ENCODE results near the gene AUTS2.
"Not testable (repeated sequence)": the region's sequence is repeated elsewhere in the genome, so short reads cannot be mapped to it uniquely, and the experiment has no call there.

The AUTS2 gene

DNA sequence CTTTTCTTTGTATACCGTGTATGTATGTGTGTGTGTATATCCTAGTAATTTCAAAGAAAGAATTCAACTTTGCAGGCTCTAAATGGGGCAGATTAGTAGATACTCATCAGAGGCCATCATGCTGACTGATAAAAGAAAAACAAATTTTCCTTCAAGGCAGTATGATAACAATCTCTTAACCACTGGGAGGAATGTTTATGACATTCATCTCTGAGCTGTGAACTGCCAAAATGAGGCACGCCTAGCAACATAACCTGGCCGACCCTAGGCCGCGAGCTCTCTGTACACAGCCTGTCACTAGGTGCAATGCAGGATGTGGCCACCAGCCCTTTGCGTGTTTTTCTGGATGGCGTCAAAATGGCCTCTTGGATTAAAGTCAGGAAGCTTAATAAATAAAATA, 1190.0 kb downstream of the AUTS2 start:
- FAIRE-seq, result no peak

DNA sequence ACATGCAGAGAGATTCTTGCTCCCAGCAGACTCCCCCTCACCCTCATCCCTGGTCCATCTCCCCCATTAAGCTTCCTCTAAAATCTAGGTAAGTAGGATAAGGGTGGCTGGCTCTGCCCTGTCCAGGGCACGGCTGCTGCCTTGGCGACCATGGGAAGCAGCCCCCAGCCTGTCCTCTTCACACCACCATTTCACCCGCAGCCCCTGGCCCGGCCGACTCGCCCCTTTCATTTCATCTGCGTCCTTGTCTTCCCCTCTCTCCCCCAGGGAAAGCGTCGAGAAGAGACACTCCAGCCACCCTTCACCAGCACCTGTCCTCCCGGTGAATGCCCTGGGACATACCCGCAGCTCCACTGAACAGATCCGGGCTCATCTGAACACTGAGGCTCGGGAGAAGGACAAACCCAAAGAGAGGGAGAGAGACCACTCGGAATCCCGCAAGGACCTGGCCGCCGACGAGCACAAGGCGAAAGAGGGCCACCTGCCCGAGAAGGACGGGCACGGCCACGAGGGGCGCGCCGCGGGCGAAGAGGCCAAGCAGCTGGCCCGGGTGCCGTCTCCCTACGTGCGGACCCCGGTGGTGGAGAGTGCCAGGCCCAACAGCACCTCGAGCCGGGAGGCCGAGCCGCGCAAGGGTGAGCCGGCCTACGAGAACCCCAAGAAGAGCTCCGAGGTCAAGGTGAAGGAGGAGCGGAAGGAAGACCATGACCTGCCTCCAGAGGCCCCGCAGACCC, 1191.4 kb downstream of the AUTS2 start:
- no peak for FAIRE-seq

DNA sequence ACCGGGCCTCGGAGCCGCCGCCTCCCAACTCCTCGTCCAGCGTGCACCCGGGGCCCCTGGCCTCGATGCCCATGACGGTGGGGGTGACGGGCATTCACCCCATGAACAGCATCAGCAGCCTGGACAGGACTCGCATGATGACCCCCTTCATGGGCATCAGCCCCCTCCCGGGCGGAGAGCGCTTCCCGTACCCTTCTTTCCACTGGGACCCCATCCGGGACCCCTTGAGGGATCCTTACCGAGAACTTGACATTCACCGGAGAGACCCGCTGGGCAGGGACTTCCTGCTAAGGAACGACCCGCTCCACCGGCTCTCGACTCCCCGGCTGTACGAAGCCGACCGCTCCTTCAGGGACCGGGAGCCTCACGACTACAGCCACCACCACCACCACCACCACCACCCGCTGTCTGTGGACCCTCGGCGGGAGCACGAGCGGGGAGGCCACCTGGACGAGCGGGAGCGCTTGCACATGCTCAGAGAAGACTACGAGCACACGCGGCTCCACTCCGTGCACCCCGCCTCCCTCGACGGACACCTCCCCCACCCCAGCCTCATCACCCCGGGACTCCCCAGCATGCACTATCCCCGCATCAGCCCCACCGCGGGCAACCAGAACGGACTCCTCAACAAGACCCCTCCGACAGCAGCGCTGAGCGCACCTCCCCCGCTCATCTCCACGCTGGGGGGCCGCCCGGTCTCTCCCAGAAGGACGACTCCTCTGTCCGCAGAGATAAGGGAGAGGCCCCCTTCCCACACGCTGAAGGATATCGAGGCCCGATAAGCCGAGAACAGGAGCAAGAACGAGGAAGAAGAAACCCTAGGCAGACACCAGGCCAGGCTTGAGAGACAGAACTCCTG, 1192.2 kb downstream of the AUTS2 start:
- no peak for FAIRE-seq

DNA sequence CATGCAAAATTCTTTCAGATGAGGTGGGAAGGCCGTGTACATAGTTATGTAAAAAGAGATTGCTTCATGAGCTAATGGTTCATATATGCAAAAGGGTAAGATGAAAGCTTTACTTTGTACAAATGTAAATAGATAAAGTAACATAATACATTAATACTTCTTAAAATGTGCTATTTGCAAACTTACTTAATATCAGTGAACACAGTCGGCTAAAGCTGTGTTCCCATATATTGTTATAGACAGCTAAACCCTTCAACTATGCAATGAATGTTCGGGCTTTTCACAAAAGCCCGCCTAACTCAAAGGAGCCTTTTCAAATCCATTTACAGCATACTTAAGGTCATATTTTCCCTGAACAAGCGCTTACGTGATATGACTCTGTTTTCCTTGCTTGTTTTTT, 1193.1 kb downstream of the AUTS2 start:
- FAIRE-seq, result no peak

DNA sequence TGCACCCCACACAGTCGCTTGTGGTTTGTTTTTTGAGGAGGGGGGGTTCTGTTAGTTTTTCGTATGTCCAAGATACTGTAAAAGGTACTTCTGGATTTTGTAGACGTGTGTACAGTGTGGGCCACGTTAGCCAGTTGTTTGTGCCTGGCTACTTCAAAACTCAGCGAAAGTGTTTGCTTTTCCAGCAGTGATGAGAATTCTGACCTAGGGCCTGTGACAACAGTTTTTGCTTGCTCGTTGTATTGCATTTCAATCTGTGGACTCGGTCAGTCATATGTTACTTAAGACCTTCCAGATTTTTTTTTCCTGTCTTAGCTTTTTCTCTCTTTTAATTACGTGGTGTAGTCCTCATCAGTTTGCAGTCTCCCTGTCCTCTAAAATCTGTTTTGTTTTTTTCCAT, 1194.8 kb downstream of the AUTS2 start:
- no peak for FAIRE-seq

DNA sequence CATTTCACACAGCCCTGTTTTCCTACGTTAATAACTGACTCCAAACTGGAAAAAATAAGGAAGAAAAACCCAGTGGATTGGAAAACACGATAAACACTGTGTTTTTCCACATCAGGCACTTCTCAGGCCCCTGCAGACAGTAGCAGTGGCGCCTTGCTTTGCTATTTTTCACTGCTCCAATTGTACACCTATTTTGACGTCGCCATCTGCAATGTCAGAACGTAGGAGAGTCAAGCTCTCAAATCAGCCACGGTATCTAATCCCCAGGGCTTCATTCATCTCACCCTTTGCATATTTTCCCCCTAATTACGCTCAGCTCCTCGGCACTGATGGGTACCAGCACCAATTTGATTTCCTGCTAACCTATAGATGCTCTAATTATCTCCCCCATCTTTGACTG, 1195.5 kb downstream of the AUTS2 start:
- no peak for FAIRE-seq

DNA sequence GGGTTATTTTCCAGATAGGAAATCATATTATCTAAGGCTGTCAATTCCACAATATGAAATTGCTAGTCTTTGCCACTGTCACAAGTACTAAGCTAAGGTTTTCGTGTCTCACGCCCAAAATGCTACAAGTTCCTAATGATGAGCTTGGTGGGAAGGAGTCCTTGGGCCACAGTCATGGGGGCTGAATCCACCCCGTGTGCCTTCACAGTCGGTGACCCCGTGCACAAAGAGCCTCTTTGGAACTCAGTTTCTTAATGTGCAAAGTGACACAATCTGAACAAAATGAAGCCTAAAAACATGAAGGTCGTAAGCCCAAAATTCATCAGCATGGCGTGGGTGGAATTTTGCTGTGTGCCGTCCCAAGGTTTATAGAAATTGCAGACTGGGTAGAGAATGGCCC, 1196.7 kb downstream of the AUTS2 start:
- FAIRE-seq, result no peak

DNA sequence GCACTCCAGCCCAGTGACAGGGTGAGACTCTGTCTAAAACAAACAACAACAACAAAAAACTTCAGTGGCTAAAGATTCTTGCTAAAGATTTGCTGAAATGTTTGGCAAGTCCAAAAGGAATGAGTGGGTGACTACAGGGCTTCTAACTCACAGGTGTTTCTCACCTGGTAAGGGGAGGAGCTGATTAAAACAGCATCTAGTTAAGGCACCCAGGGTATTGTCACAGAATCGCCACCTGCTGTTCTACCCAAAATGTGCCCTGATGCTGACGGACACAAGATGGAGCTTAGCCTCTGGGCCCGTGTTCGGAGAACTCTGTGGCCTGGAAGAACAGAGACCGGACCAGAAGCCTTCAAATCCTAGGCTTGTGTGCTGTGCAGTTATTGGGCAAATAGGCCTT, 1197.7 kb downstream of the AUTS2 start:
- FAIRE-seq, result no peak

DNA sequence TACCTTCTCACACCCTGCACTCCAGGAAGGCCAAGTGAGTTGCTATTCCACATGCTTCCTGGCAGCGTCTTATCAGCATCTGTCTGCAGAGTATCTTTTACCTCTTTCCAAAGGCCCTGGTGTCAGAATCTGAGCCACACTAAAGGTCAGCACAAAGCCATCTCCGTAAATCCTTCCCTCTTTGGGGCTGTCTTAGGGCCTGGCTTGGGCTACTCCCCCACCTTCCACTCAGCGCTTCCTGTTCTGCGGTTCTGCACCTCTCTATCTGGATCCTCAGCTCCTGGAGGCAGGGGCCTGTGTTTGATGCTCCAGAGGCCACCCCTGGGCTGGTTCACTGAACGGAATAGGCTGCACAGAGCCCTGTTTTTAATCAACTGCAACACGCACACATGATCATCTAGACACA, 1198.8 kb downstream of the AUTS2 start:
- FAIRE-seq, result no peak

DNA sequence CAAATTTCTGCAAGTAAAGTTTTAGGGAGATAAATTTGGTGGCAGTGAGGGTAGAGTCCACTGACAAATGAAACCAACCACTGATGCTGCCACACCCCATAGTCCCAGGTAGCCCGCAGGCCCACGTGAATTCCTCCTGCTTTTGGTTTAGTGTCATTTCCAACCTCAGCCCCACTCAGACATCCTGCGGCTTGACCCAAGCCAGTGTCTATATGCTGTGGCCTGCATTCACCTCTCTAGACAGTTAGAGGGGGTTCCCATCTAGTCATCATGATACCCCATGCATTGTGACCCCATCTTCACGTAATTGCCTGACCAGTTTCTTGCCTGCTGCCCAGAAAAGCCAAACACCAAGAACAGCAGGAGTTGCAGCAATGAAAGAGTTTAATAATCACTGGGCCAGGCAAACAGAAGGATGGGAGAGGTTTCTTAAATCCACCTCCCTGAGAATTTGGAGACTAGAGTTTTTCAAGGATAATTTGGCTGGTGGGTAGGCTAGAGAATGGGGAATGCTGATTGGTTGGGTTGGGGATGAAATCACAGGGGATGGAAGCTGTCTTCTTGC, 1201.6 kb downstream of the AUTS2 start:
- no peak for FAIRE-seq

DNA sequence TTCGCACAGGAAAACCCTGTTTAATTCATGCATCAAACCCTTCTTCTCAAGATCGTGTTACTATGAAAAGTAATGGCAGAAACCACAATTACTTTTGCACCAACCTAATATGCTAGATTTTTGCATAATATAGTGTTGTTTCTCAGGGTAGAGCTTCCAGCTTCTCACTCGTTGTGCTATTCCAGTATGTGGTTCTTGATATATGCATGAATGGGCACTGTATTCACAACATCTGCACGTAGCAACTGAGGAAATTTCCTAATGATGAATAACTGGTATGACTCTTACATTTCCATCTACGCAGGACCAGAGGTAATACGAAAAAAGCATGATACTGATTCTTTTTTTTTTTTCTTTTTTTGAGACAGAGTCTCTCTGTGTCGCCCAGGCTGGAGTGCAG, 1207.1 kb downstream of the AUTS2 start:
- FAIRE-seq, result no peak

DNA sequence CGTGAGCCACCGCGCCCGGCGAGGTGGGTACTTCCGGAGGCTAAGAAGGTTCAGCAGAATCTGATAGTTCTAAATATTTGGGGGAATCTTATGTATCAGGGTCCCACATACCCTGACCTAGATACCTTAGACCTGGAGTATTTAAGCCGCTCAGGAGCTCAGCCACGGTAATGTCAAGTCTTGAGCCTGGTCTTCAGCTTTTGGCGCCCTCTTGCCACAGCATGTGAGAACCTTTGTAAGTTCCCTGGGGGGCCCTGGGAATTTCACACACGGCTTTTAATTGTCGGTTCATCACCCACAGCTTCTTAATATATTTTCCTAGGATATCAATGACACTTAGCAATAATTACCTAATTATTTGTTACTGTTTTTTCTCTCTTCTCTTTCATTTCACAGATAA, 1209.4 kb downstream of the AUTS2 start:
- FAIRE-seq, result no peak

DNA sequence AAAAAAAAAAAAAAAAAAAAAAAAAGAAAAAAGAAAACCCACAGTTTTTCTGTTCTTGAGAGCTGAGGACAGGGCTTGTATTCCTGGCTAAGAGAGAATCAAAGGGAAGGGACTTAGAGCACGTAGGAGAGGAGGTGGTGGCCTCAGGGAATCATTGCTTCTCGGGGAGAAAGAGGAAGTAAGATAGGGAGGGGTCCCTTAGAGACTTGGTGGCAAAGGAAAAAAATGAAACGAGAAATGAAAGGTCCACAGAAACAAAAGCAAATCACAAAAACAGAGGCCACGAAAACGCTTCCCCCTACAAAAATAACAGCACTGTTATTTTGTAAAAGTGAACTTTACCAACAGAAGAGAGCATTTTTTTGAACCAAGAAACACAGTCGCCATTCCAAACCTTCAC, 1210.6 kb downstream of the AUTS2 start:
- no peak for FAIRE-seq

DNA sequence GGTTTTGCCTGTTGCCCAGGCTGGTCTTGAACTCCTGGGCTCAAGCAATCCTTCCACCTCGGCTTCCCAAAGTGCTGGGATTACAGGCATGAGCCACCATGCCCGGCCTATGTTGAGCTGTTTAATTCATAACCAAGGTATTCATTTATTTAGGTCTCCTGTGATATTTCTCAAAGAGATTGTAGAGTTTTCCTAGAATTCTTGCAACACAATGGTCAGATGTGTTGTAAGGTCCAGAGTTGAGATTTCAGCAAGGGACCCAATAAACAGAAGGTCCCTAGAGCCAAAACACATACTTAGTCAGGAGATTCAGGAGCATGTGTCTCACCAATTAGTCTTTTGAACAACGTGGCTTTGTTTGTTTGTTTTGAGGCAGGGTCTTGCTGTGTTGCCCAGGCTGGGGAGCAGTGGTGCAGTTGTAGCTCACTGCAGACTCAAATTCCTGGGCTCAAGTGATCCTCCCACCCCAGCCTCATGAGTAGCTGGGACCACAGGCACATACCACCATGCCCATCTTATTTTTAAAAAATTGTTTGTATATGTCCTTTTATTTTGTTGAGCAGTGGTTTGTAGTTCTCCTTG, 1212.4 kb downstream of the AUTS2 start:
- no peak for FAIRE-seq

DNA sequence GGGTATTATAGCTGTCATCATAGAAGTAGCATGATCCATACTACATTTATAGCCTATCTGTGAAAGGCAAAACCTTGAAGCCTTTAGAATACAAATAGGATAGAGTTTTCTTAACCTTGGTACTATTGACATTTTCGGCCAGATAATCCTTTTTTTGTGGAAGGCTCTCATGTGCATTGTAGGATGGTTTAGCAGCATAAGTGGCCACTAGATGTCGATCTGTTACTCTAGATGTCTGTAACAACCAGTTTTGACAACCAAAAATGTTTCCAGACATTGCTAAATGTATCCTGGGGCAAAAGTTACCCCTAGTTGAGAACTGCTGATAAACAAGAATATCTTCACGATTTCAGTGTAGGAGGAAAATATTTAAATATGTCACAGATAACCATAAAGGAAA, 1214.2 kb downstream of the AUTS2 start:
- FAIRE-seq, result no peak

DNA sequence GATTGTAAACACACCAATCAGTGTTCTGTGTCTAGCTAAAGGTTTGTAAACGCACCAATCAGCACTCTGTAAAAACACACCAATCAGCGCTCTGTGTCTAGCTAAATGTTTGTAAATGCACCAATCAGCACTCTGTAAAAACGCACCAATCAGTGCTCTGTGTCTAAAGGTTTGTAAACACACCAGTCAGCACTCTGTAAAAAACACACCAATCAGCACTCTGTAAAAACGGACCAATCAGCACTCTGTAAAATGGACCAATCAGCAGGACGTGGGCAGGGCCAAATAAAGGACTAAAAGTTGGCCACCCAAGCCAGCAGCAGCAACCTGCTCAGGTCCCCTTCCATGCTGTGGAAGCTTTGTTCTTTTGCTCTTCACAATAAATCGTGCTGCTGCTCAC, 1224.2 kb downstream of the AUTS2 start:
- not testable (repeated sequence) for FAIRE-seq

DNA sequence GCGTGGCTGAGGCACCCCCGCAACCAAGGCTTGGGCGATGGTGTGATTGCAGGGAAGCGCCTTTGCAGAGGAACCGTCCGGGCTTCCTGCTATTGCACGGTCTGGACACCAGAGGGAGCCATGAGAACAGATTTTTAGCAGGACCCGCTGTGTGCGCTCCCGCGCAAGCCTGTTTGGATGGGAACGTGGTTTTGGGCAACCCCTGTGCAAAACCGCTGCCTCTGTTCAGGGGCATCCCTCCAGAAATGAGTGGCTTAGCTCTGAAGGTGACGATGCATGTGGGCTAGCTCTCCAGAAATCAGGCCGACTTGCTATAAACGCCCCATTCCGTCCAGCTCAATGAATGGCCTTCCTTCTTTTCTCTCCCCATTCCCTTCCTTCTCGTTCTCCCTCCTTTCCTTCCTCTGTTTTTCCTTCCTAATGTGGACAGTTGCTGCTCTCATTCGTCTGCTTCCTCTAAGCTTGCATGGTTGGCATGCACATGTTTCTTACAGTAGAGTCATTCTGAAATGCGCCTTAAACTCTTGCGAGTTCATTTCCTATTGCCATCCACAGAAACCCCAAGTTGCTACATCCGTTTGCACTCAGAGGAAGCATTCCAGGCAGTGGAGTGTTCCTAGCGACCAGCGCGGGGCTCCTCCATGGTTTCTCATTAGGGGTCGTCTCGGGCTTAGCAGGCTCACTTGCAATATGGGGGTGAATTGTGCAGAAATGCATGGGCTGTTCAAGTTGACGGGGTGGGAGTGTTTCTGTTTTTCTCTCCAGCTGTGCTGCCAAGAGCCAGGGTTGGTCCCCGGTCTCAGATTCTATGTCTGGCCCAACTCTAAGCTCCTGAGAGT, 1231.2 kb downstream of the AUTS2 start:
- FAIRE-seq, result peak; percentile 11

DNA sequence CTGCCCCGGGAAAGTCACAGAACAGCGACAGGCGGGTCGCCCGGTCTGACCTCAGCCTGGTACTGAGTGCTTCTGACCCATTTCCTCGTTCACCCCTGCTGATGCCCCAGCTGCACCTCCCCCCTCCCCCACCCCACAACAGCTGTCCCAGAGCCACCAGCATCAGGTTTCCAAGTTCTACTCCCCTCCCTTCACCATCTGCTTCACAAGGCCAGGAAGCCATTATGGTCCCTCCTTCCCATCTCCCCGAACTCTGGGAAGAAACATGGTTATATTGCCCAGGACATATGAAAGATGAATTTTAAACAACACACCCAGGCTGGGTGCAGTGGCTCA, 1231.8 kb downstream of the AUTS2 start:
- FAIRE-seq, result no peak

DNA sequence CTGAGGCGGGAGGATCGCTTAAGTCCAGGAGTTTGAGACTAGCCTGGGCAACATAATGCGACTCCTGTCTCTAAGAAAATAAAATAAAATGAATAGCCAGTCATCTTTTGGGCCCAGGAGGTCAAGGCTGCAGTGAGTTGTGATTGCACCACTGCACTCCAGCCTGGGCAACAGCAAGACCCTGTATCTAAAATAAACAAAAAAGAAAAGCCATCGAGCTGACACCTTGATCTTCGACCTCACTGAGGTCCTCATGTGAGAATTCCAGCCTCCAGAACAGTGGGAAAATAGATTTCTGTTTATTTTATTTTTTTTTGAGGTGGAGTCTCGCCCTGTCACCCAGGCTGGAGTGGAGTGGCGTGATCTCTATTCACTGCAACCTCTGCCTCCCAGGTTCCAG, 1232.2 kb downstream of the AUTS2 start:
- FAIRE-seq, result no peak

DNA sequence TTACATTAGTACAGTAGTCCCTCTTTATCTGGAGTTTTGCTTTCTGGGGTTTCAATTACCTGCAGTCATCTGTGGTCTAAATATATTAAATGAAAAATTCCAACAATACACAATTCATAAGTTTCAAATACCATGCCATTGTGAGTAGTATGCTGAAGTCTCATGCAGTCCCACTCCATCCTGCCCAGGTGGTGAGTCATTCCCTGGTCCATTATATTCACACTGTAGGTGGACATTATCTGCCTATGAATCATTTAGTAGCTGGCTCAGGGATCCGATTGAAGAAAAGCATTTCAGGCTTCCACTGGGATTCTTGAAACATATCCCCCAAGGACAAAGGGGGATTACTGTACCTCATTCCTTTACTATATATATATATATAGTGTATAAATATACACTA, 1235.5 kb downstream of the AUTS2 start:
- no peak for FAIRE-seq

DNA sequence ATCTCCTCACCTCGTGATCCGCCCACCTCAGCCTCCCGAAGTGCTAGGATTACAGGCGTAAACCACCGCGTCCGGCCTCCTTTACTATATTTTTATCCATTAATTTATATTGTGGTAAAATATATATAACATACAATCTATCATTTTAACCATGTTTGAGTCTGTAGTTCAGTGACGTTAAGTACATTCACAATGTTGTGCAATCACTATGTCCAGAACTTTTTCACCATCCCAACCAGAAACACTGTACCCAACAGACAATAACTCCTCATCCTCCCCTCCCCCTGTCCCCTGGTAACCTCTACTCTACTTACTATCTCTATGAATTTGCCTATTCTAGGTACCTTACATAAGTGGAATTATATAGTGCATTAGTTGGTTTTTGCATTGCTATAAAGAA, 1236.1 kb downstream of the AUTS2 start:
- no peak for FAIRE-seq

DNA sequence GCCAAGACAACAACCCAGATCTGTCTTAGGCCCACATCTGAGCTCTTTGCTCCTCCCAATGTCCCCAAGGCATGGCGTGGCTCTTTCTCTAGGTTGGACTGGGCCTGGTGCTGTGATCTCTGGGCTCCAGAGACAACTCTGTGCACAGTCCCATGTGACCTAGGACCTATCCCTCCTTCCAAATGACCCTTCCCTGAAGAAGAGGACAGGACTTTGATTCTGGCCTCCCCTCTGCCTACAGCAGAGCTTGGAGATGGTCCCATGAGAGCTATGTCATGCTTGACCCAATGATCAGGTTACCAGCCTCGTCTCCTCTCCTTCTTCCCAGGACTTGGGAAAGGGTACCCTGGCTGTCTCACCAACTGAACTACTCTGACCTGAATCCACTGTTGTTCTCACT, 1237.4 kb downstream of the AUTS2 start:
- FAIRE-seq, result no peak

DNA sequence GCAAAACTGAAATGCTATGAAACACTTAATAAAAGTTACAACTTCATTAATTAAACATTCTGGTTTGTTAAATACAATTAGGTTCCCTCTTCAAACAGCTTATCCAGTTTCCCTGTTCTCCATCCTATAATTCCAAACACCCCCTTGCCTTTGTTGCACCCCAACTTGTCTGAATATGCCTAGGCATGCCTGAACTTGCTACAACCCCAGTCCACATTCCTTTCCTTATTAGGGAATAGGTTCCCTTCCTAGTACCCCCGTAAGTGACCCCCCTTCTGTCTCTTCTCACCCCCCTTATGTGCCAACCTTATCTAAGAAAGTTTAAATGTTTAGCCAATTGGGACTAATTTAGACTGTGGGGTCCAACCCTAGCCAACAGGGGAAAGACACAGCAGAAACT, 1238.0 kb downstream of the AUTS2 start:
- FAIRE-seq, result no peak

All from A204.1 (cell line).